Raji (cell line): Measurements from ENCODE around the gene D2HGDH.

Experiments
- POLR2A ChIP-seq: IDR thresholded peaks from 2 replicates; pipeline ENCODE4 v1.6.1; 2011; ENCODE audit warnings: low read depth, low read length, control low read depth; ENCODE audit not compliant: insufficient read depth

Gene D2HGDH

GRCh38 chr2:241803387-241804325 is 69.2 kb downstream of the D2HGDH start:
- TF ChIP-seq POLR2A = no peak

- no peak for TF ChIP-seq POLR2A
Measured at GRCh38 chr2:241804326-241805229, 70.1 kb downstream of the D2HGDH start.

GRCh38 chr2:241808051-241808720 is 73.8 kb downstream of the D2HGDH start:
- TF ChIP-seq POLR2A = no peak

- no peak for TF ChIP-seq POLR2A
Measured at GRCh38 chr2:241808721-241809382, 74.4 kb downstream of the D2HGDH start, which contains the start of gene NEU4. NEU4 (plus strand) TSS chr2:241809193; CDS start chr2:241814485, 5,292 bp downstream.

- no peak for TF ChIP-seq POLR2A
Measured at GRCh38 chr2:241809383-241810306, 75.2 kb downstream of the D2HGDH start.

- no peak for TF ChIP-seq POLR2A
Measured at GRCh38 chr2:241810307-241811200, 76.1 kb downstream of the D2HGDH start.

- TF ChIP-seq POLR2A = no peak
Measured at GRCh38 chr2:241811201-241811951, 76.9 kb downstream of the D2HGDH start.

- no peak for TF ChIP-seq POLR2A
Measured at GRCh38 chr2:241811952-241812729, 77.7 kb downstream of the D2HGDH start.

- no peak for TF ChIP-seq POLR2A
Measured at GRCh38 chr2:241812730-241813643, 78.6 kb downstream of the D2HGDH start.
